ENCODE data around the gene RPL35.

GRCh38 chr9:124855566-124855943, 6.2 kb downstream of the RPL35 start:
- TF ChIP-seq, protein P1, sequence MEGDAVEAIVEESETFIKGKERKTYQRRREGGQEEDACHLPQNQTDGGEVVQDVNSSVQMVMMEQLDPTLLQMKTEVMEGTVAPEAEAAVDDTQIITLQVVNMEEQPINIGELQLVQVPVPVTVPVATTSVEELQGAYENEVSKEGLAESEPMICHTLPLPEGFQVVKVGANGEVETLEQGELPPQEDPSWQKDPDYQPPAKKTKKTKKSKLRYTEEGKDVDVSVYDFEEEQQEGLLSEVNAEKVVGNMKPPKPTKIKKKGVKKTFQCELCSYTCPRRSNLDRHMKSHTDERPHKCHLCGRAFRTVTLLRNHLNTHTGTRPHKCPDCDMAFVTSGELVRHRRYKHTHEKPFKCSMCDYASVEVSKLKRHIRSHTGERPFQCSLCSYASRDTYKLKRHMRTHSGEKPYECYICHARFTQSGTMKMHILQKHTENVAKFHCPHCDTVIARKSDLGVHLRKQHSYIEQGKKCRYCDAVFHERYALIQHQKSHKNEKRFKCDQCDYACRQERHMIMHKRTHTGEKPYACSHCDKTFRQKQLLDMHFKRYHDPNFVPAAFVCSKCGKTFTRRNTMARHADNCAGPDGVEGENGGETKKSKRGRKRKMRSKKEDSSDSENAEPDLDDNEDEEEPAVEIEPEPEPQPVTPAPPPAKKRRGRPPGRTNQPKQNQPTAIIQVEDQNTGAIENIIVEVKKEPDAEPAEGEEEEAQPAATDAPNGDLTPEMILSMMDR (IDR thresholded peaks at IDR 0.05): no peak
- no peak for TF ChIP-seq EZH2phosphoT487 (IDR thresholded peaks at IDR 0.05)
